ENCODE measurements around the gene ERO1B.

The ERO1B gene

GRCh38 chr1:236280438-236281197, 1.1 kb downstream of the ERO1B start:
- no peaks in the 10 kb centered on the region for H3K27me3 ChIP-seq (ENCODE audit: low read length)
- H3K9ac ChIP-seq (ENCODE audit: low read length): peak overlapping the region; percentile 62
- H3K9me3 ChIP-seq (ENCODE audit: insufficient read depth, low read length): no peaks in the 10 kb centered on the region
- H4K20me1 ChIP-seq (ENCODE audit: low read depth, low read length): no peaks in the 10 kb centered on the region
- H3K27ac ChIP-seq (ENCODE audit: low read depth, low read length): no peak overlapping the region
- H3K4me3 ChIP-seq (ENCODE audit: insufficient read depth, low read length, poor library complexity, severe bottlenecking): peak overlapping the region; percentile 63
- H3K4me2 ChIP-seq (ENCODE audit: low read depth, low read length, poor library complexity, severe bottlenecking): peak overlapping the region; percentile 72
- H3K36me3 ChIP-seq (ENCODE audit: low read length): no peaks in the 10 kb centered on the region
- no peaks in the 10 kb centered on the region for H3K79me2 ChIP-seq (ENCODE audit: insufficient read depth, low read length)
- peak overlapping the region; percentile 87 for H2AFZ ChIP-seq (ENCODE audit: low read depth, low read length, severe bottlenecking)
- peaks cover 3% of the 10 kb centered on the region; the same call in 1 of the 2 replicates for H3F3A ChIP-seq (ENCODE audit: insufficient read depth)
- no peak for TF ChIP-seq EZH2phosphoT487 (conservative IDR thresholded peaks at IDR 0.05; ENCODE audit: low read length)
- TF ChIP-seq, protein P1, sequence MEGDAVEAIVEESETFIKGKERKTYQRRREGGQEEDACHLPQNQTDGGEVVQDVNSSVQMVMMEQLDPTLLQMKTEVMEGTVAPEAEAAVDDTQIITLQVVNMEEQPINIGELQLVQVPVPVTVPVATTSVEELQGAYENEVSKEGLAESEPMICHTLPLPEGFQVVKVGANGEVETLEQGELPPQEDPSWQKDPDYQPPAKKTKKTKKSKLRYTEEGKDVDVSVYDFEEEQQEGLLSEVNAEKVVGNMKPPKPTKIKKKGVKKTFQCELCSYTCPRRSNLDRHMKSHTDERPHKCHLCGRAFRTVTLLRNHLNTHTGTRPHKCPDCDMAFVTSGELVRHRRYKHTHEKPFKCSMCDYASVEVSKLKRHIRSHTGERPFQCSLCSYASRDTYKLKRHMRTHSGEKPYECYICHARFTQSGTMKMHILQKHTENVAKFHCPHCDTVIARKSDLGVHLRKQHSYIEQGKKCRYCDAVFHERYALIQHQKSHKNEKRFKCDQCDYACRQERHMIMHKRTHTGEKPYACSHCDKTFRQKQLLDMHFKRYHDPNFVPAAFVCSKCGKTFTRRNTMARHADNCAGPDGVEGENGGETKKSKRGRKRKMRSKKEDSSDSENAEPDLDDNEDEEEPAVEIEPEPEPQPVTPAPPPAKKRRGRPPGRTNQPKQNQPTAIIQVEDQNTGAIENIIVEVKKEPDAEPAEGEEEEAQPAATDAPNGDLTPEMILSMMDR (IDR thresholded peaks at IDR 0.05; ENCODE audit: insufficient read depth, low read length, poor library complexity, severe bottlenecking): no peak
- H3K9me2 ChIP-seq (replicated peaks; ENCODE audit: insufficient read depth, low read length): no peaks in the 10 kb centered on the region

GRCh38 chr1:236275586-236275985, 6.2 kb downstream of the ERO1B start:
- H3K27me3 ChIP-seq (ENCODE audit: low read length): no peaks in the 10 kb centered on the region
- H3K4me3 ChIP-seq (ENCODE audit: insufficient read depth, low read length, poor library complexity, severe bottlenecking): no peak overlapping the region
- H3K79me2 ChIP-seq (ENCODE audit: insufficient read depth, low read length): no peaks in the 10 kb centered on the region
- H3K27ac ChIP-seq (ENCODE audit: low read depth, low read length): no peak overlapping the region
- no peaks in the 10 kb centered on the region for H3K9me2 ChIP-seq (replicated peaks; ENCODE audit: insufficient read depth, low read length)
- no peak overlapping the region for H3K4me2 ChIP-seq (ENCODE audit: low read depth, low read length, poor library complexity, severe bottlenecking)
- no peaks in the 10 kb centered on the region for H4K20me1 ChIP-seq (ENCODE audit: low read depth, low read length)
- H3K36me3 ChIP-seq (ENCODE audit: low read length): no peaks in the 10 kb centered on the region
- TF ChIP-seq, protein P1 (IDR thresholded peaks at IDR 0.05; ENCODE audit: insufficient read depth, low read length, poor library complexity, severe bottlenecking): no peak
- no peak for TF ChIP-seq EZH2phosphoT487 (conservative IDR thresholded peaks at IDR 0.05; ENCODE audit: low read length)
- H3F3A ChIP-seq (ENCODE audit: insufficient read depth): no peaks in the 10 kb centered on the region
- no peaks in the 10 kb centered on the region for H3K9me3 ChIP-seq (ENCODE audit: insufficient read depth, low read length)
- no peak overlapping the region for H3K9ac ChIP-seq (ENCODE audit: low read length)
- H2AFZ ChIP-seq (ENCODE audit: low read depth, low read length, severe bottlenecking): no peak overlapping the region

DNA sequence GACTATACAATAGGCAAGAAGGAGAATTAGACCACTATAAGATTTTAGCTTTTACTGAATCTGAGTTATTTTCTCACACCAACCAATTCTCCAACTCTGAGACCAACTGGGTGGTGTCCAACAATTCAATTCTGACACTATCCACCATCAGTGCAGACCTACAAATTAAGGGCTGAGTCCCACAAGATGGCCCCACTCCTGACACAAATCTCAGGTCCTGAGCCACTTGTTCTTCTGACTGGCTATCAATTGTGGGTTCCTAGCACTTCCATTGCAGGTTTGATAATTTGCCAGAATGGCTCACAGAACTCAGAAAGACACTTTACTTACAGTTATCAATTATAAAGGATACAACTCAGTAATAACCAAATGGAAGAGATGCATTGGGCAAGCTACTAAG, 6.7 kb downstream of the ERO1B start:
- no peak overlapping the region for H2AFZ ChIP-seq (ENCODE audit: low read depth, low read length, severe bottlenecking)
- H3K4me3 ChIP-seq (ENCODE audit: insufficient read depth, low read length, poor library complexity, severe bottlenecking): no peak overlapping the region
- no peaks in the 10 kb centered on the region for H3K36me3 ChIP-seq (ENCODE audit: low read length)
- no peaks in the 10 kb centered on the region for H3K79me2 ChIP-seq (ENCODE audit: insufficient read depth, low read length)
- H3K9me3 ChIP-seq (ENCODE audit: insufficient read depth, low read length): no peaks in the 10 kb centered on the region
- H3K27ac ChIP-seq (ENCODE audit: low read depth, low read length): no peak overlapping the region
- TF ChIP-seq EZH2phosphoT487 (conservative IDR thresholded peaks at IDR 0.05; ENCODE audit: low read length): no peak
- TF ChIP-seq, protein P1 (IDR thresholded peaks at IDR 0.05; ENCODE audit: insufficient read depth, low read length, poor library complexity, severe bottlenecking): no peak
- H3K27me3 ChIP-seq (ENCODE audit: low read length): no peaks in the 10 kb centered on the region
- no peaks in the 10 kb centered on the region for H3K9me2 ChIP-seq (replicated peaks; ENCODE audit: insufficient read depth, low read length)
- H3K9ac ChIP-seq (ENCODE audit: low read length): no peak overlapping the region
- H3F3A ChIP-seq (ENCODE audit: insufficient read depth): no peaks in the 10 kb centered on the region
- no peak overlapping the region for H3K4me2 ChIP-seq (ENCODE audit: low read depth, low read length, poor library complexity, severe bottlenecking)
- no peaks in the 10 kb centered on the region for H4K20me1 ChIP-seq (ENCODE audit: low read depth, low read length)
